HG03457 (cell line): Measurements from ENCODE around the gene KLHL22.
"Not testable (repeated sequence)": the region's sequence is repeated elsewhere in the genome, so short reads cannot be mapped to it uniquely, and the experiment has no call there.

ENCODE experiments used
- ATAC-seq: cut with Tn5 transposase; IDR thresholded peaks from one replicate; pipeline ENCODE4 v1.9.1; 2021; ENCODE audit warnings: moderate number of reproducible peaks; ENCODE audit not compliant: unreplicated experiment

The KLHL22 gene

DNA sequence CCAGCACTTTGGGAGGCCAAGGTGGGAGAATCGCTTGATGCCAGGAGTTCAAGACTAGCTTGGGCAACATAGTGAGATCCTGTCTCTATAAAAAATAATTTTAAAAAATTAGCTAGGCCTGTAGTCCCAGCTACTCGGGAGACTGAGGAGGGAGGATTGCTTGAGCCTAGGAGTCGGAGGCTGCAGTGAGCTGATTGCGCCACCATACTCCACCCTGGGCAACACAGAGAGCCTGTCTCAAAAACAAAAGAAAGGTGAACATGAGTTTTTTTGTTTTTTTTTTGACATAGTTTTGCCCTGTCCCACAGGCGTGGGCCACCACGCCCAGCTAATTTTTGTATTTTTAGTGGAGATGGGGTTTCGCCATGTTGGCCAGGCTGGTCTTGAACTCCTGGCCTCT, 29.5 kb upstream of the KLHL22 start:
- no peak for ATAC-seq

DNA sequence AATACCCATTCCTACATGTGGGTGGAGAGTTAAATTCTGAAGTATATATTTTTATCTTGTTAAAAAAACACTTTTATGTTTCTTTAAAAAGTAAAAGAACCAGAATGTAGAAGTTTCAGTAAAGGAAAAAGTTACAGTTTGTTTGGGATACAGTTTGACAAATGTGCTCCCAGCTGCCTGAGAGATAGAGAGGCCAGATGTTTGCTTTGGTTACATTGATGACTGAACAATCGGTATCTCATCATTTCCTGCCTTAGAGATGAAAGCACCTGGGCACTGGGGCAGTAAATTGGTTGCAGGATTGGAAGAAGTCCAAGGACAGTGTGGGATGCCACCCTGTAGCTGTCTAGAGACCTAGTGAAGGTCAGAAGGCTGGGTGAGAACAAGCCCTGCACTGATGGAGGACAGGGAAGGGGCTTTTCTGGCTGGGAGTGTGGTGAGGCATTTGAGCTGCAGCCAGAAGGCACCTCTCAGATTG, 28.4 kb upstream of the KLHL22 start:
- ATAC-seq, result no peak

DNA sequence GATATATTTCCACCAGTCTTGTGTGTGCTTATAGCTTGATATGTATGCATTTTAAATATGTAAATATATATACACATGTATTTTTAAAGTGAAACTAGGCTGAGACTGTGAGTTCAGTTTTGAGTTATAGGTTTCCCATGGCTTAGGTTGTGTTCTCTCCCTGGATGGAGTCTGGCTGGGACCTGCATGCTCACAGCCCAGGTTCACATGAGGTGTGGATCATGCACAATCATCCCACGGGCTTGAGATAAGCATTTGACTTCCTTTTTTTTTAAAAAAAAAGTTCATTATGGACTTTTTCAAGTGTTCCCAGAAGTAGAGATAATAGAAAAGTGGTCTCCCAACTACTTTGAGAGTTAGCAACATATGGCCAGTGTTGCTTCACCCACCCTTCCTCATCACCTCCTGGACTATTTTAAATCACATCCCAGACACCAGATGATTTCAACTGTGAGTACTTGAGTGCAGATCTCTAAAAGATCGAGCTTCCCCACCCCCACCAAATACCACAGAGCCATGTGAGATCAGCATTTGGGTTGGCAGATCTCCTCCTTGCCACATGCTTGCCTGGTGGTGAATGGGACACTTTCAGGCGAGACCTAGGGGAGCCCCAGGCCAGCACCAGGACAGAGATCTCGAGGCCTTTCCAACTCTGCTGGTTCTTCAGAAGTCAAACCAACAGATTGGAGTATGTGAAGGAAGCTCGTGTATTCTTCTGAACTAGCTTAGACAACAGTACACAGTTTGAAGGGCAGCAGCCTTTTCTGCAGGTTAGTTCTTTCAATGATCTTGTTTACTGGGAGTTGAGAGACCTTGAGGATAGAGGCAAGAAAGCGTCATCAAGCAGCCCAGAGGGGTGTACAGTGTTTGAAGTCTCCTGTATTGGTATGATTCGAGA, 27.7 kb upstream of the KLHL22 start:
- ATAC-seq, result no peak

DNA sequence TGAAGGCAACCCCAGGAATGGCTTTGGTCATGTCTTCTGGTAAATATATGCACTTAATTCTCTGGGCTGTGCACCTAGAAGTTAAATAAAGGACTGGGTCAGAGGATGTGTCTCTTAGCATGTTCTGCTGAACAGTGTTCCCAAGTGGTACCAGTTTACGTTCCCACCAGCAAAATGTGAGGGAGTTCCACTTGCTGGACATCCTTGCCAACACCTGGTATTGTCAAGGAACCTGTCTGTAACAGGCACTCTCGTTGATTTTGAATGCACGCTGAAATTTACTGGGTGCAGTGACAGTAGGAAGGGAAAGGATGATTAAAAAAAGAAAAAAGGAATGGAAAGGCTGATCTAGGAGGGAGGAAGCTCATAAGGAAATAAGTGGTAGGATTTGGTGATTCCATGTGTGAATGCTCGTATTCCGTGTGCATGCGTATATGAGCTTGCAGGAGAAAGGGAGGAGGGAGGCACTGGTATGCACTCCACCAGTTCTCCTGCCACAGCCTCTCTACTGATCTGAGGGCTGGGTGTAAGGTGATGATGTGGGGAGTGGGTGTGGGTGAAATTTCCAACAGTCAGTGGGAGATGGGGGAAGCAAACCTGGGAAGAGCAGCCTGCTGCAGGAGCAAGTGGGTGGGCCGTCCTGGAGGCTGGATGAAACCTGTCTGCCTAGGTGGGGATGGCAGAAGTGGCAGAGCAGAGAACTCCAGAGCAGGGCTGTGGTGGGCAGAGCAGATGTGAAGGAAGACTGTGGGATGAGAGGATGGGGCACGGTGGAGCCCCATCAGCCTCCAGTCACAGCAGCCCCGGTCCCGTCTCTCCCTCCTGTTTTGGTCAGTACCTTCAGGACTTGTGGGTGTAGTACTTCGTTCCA, 26.8 kb upstream of the KLHL22 start:
- no peak for ATAC-seq

DNA sequence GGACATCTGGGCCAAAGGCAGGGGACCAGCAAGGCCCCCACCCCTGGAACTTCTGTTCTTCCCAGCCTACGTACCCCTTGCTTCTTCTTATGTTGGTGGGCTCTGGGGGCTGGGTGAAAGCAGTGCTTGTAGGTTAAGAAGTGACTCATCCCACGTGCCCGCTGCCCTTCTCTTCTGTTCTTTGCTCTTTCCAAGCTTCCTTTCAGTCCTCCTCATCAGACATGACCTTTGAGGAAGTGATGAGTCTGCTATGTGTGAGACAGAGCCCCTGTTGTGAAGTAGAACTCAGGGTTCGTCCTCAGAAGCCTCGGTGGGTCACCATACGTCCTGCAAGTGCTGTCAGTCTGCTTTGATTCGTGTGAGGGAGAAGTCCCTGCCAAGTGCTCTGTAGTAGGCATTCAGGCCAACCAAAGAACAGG, 24.5 kb upstream of the KLHL22 start:
- no peak for ATAC-seq

DNA sequence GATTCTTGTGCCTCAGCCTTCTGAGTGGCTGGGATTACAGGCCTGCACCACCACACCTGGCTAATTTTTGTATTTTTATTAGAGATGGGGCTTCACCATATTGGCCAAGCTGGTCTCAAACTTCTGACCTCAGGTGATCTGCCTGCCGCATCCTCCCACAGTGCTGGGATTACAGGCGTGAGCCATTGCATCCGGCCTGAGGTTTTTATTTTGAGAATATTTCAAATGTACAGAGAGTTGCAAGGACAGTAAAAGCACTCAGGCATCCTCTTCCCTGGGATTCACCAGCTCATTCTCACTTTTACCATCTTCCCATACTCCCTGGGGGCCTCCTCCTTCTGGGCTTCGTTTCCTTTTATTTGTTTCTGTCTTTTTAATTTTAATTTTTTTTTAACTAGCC, 24.0 kb upstream of the KLHL22 start:
- ATAC-seq, result no peak

DNA sequence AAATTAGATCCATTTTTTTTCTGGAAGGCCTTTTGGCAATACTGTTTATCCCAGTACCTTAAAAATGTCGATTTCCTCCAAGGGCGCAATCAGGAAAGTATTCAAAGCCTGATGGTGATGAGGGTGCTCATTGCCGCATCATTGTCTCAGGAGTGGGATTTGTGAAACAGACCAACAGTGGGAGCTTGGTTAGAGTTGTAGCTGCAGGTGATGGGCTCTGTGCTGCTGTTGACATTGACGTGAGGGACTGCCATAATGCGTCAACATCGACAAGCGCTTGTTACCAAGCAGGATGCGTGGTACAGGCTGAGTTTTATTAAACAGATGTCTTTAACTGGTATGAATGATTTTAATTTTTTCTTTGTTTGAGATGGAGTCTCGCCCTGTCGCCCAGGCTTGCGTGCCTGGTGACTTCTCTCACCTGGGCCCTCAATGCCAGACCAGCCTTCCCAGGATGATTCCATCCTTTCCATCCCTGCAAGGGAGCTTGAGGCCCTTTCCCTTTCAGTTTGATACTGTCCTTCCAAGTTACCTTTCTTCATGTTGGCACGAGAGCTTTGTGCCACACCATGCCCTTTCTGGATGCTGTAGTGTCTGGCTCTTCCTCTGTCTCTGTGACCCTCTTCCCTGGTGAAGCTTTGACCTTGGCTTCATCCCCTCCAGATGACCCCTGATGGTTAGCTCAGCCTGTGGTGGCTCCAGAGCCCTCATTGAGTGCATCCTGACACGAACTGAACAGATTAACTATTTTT, 22.4 kb upstream of the KLHL22 start:
- ATAC-seq, result no peak

DNA sequence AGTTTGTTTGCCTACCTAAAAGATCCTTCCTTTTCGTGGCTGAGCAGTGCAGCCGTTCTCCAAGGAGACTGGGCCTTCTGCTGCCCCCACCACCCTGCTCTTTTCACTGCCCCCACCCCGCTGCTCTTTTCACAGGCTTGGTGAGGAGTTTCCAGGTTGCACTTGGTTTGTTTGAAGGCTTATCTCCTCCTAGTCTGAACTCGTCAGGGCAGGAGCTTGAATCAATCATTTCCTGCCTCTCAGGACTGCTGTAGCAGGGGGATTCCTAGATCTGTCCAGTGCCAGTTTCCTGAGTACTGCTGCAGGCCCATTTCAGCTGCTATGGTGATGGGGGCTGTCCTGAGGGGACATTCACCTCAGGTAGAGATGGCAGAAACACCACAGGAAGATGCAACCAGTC, 21.8 kb upstream of the KLHL22 start:
- ATAC-seq, result no peak

DNA sequence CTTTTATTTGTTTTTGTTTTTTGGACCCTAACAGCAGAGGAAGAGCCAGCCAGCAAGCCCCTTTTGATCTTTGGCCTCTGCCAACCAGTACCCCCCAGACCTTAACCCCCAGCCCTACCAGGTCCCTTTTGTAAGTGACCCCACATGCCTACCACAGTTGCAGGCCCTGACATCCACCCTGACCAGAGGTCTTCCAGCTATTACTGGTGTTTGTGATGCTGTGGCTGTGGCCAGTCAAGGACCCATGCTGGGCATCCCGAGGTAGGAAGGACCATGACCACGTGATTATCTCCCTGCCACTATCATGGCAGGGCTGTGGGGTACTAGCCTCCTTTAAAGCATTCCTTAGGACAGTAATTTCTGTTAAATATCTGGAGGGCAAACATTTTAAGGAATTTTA, 20.8 kb upstream of the KLHL22 start:
- ATAC-seq, result no peak

DNA sequence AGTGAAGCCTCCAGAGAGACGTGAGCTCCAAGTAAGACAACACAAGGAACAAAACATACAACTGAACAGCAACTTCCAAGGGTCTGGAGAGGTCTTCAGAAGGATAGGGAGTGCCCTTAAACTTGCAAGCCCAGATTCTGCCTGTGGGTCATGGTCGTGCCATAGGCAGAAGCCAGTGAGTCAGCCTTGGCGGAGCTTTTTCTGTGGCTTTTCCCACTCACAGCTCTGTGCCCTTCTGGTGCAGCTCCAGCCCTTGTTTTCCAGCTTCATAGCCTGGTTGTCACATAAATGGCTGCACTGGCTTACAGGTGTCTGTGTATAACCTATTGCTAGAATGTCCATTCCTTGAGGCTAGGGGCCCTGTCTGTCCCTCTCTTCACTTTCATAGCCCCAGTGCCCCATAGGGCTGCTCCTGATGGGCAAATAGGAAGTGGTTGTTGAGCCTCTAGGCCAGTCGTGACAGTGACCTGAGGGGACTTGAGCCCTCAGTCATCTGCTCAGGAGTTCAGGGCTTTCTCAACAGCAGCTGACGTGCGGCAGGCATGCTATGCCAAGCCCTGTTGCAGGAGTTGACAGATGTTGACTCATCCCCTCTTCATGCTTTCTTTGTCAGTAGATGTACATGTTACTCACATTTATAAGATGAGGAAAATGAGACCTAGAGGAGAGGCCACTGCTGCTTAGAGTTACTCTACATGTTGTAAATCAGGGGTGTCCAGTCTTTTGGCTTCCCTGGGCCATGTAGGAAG, 19.2 kb upstream of the KLHL22 start:
- ATAC-seq, result no peak

DNA sequence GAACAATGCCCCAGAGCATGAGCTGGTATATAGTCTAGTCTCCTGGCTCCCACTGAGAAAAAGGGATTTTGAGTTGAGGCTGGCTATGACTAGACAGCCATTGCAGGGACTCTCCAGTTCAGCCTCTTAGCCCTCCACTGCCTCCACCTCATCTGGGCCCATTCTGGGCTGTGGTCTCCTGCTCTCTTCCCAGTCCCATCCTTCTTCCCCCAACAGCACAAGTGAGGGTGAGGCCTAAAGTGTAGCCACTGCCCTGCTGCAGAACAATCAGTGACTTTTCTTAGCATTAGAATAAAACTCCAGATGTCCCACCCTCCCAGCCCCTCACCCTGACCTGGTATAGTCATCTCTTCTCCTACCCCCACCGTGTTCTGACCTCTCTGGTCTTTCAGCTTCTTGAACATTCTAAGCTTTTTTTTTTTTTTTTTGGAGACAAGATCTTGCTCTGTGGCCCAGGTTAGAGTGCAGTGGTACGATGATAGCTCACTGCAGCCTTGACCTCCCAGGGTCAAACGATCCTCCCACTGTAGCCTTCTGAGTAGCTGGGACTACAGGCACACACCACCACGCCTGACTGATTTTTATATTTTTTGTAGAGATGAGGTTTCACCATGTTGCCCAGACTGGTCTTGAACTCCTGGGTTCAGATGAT, 16.1 kb upstream of the KLHL22 start:
- ATAC-seq, result no peak

DNA sequence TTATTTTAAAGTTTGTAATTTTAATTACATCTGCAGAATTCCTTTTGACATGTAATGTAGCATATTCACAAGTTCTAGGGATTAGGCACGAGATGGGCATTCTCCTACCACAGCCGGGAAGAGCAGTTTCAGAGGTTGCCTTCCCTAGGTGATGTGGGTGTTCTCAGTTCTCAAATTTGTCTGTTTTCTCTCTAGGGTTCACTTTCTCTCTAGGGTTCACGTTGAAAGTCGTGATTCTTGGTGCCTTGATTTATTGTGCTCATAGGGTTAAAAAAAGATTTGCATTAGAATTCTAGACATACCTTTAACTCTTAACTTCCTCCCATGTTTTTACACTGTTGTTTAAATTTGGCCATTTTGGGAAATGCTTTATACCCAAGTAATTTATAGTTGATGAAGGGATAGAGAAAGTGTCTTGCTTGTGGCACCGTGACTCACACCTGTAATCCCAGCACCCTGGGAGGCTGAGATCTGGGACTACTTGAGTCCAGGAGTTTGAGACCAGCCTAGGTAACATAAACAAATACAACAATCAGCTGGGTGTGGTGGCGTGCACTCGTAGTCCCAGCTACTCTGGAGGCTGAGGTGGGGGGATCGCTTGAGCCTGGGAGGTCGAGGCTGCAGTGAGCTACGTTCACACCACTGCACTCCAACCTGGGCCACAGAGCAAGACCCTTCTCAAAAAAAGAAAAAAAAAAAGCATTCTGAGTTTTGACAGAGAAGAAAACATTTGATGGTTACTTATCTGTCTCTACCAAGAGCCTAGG, 15.4 kb upstream of the KLHL22 start:
- ATAC-seq, result no peak

DNA sequence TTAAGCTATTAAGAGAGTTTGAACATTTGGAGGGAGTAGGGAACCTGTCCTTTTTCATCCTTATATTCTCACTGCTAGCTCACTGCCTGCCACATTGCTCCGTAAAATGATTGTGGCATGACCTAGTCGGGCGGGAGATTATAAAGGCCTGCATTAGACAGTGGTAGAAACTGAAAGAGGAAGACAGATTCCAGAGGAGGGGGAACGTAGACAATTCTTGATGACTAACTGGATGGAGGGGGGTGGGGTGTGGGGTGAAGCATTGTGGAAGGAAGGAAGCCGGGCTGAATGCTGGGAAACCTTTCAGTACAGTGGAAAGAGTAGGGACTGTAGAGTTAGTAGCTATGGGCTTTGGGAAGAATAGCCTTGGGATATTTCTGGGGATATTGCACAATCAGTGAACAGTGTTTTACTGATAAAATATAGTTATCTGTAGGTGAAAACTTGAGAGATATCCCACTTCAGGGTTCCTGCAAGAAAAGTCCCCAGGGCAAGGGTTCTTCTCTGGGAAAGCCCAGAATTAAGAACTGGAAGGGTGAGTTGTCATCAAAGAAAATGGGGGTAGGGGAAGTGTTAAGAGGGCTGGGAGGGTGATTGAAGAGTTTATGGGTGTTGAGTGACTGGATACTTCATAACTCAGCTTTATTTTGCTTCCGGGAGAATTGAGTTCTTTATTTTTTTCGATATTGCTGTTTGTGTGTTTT, 13.9 kb upstream of the KLHL22 start:
- ATAC-seq, result no peak

DNA sequence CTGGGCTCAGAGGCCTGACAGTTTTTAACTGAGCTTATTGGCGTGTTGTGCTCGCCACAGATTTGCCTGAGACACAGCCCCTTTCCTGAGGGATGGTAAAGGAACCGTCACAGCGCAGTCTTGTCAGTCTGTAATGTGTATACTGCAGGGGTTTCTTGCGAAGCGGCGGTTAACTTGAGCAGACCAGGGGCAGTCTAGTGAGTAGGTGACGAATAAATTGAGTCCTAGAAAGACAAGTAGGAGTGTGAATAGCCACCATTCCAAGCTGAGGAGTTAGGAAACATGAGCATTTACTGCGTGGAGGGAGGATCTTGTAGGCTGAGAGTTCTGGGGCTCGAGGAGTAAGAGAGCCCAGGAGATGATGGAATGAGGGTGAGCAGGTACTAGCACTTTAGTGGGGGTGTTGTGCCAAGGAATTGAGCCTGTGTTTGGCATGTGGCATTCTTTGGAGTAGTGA, 13.2 kb upstream of the KLHL22 start:
- no peak for ATAC-seq

DNA sequence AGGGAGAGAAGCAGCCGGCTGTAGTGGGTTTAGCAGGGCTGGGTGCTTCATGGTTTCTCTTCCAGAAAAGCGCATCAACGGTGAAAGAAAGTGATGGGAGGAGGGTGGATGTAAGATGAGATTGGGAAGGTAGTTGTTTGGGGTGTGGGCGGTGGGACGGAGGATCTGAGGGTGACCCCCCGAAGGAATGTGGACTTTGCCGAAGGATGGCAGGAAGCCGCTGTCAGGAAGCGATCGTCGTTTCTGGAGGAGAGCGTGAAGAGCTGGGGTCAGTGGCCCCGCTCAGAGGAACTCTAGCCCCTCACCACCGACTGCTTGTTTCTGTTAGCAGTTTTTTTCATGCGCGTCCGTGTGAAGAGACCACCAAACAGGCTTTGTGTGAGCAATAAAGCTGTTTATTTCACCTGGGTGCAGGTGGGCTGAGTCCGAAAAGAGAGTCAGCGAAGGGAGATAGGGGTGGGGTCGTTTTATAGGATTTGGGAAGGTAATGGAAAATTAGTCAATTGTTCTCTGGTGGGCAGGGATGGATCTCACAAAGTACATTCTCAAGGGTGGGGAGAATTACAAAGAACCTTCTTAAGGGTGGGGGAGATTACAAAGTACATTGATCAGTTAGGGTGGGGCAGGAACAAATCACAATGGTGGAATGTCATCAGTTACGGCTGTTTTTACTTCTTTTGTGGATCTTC, 12.6 kb upstream of the KLHL22 start:
- ATAC-seq, result not testable (repeated sequence)

DNA sequence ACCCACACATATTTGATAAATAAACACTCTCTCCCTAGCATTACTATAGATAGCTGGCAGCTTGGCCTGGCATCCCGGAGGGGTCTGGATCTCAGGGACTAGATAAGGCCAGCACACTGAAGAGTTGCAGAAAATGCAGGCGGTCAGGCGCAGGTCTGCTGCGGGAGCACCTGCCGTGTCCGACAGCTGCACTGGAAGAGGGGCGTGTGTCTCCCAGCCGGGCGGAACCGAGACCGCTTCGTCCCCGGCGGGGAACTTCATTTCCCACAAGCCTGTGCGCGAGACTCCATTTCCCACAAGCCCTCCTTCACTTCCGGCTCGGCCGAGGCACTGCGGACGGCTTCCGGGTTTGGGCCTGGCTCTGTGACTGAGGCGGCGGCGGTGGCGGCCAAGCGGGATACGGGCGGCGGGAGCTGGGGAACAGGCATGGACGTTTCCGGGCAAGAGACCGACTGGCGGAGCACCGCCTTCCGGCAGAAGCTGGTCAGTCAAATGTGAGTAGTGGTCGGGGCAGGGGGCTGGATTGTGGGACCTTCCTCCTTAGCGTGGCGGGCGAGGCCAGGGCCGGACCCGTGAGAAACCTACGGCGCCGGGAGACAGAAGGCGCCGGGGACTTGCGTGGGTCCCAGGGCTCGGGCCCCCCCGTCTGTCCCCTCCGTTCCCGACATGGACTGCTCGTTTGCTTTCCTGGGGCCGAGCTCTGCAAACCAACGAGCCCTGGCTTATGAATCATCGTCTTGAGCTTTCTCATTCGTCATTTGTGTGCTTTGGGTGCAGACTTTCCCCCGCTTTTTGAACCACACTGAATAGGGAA, 11.9 kb upstream of the KLHL22 start, which contains the start of gene MED15:
MED15 (plus strand) TSS at position 358 of the 814 bp plus-strand sequence; CDS start at position 427, 69 bp downstream.
- ATAC-seq, result peak; percentile 53
